HepG2 (cell line): ENCODE results near the gene LYPD1. TPM values are rescaled to one million over a fixed set of nuclear protein-coding genes. Genes with fewer than 3 reads are reported as not detected.

ENCODE experiments used
- DNMT3B ChIP-seq: conservative IDR thresholded peaks from 2 replicates; pipeline ENCODE4 v1.6.1; 2016; ENCODE audit warnings: missing biosample characterization, control low read depth
- ESRRA ChIP-seq: sonication (generic); formaldehyde crosslinking; IDR thresholded peaks from 2 replicates; pipeline ENCODE4 v1.5.1; 2020; ENCODE audit warnings: mild to moderate bottlenecking, low read depth, missing genetic modification reagents
- GLI4 ChIP-seq: sonication (generic); formaldehyde crosslinking; IDR thresholded peaks from 2 replicates; pipeline ENCODE4 v1.5.1; 2020; ENCODE audit warnings: missing genetic modification reagents, mild to moderate bottlenecking, moderate library complexity, borderline replicate concordance
- MIER2 ChIP-seq: IDR thresholded peaks from 2 replicates; pipeline ENCODE4 v1.6.1; 2016; ENCODE audit warnings: missing biosample characterization, missing genetic modification reagents
- MIXL1 ChIP-seq: IDR thresholded peaks from 2 replicates; pipeline ENCODE4 v1.6.1; 2016
- MLLT10 ChIP-seq: sonication (generic); formaldehyde crosslinking; IDR thresholded peaks from 2 replicates; pipeline ENCODE4 v1.4.0; 2020; ENCODE audit warnings: missing genetic modification reagents
- PHF20 ChIP-seq: sonication (generic); formaldehyde crosslinking; IDR thresholded peaks from 2 replicates; pipeline ENCODE4 v1.5.0; 2020; ENCODE audit warnings: mild to moderate bottlenecking, missing genetic modification reagents
- RARG ChIP-seq: sonication (generic); formaldehyde crosslinking; IDR thresholded peaks from 2 replicates; pipeline ENCODE4 v1.4.0; 2020; ENCODE audit warnings: low read depth, mild to moderate bottlenecking, missing genetic modification reagents
- SMAD3 ChIP-seq: sonication (generic); formaldehyde crosslinking; IDR thresholded peaks from 2 replicates; pipeline ENCODE4 v1.4.0; 2020; ENCODE audit warnings: missing genetic modification reagents
- SP2 ChIP-seq: sonication (generic); formaldehyde crosslinking; IDR thresholded peaks from 2 replicates; pipeline ENCODE4 v1.5.1; 2020; ENCODE audit warnings: mild to moderate bottlenecking, missing genetic modification reagents
- ZBTB20 ChIP-seq: sonication (generic); formaldehyde crosslinking; IDR thresholded peaks from 2 replicates; pipeline ENCODE4 v1.8.1; 2023; ENCODE audit warnings: missing genetic modification reagents, low read depth, mild to moderate bottlenecking, borderline replicate concordance
- ZMYM4 ChIP-seq: sonication (generic); formaldehyde crosslinking; IDR thresholded peaks from 2 replicates; pipeline ENCODE4 v1.8.1; 2023; ENCODE audit warnings: mild to moderate bottlenecking, missing genetic modification reagents
- ZNF24 ChIP-seq: fragments of 450-650 bp; IDR thresholded peaks from 2 replicates; pipeline ENCODE4 v1.6.1; 2017; ENCODE audit warnings: antibody characterized with exemption, mild to moderate bottlenecking
- ZNF253 ChIP-seq: sonication (generic); formaldehyde crosslinking; IDR thresholded peaks from 2 replicates; pipeline ENCODE4 v1.8.0; 2022; ENCODE audit warnings: mild to moderate bottlenecking, missing genetic modification reagents, borderline replicate concordance
- ZNF326 ChIP-seq: sonication (generic); formaldehyde crosslinking; IDR thresholded peaks from 2 replicates; pipeline ENCODE4 v1.4.0; 2020; ENCODE audit warnings: missing genetic modification reagents, borderline replicate concordance
- ZNF780A ChIP-seq: sonication (generic); formaldehyde crosslinking; IDR thresholded peaks from 2 replicates; pipeline ENCODE4 v1.8.0; 2022; ENCODE audit warnings: mild to moderate bottlenecking, missing genetic modification reagents, moderate library complexity
- polyA plus RNA-seq, 8 experiments: library from polyadenylated mRNA; depleted of rRNA in 3 of 8; stranded (reverse) in 7 of 8; unstranded in 1 of 8; fragments of >200 nt; fragmentation: Illumina TruSeq in 4 of 8; extraction: Trizol in 4 of 8; gene quantifications; 2 replicates each; pipeline versions ENCODE4 v1.2.1 to v1.2.3, GENCODE V29; 2011 to 2016; ENCODE audit warnings: low read depth in 4 of 8, missing spikeins in 1 of 8, mixed read lengths in 1 of 8; ENCODE audit not compliant: insufficient read depth in 1 of 8
- total RNA-seq, 5 experiments: library from RNA; depleted of rRNA; stranded (reverse); fragments of >200 nt; fragmentation: Illumina TruSeq; extraction: Trizol; gene quantifications; 2 replicates each; pipeline ENCODE4 v1.2.3, GENCODE V29; 2016; ENCODE audit warnings: low read depth in 1 of 5
- TF ChIP-seq, protein P1 (sequence below): sonication (generic); formaldehyde crosslinking; IDR thresholded peaks from 2 replicates; pipeline ENCODE4 v1.8.0; 2022; ENCODE audit warnings: missing genetic modification reagents, mild to moderate bottlenecking, moderate library complexity, borderline replicate concordance
- TF ChIP-seq, protein P2 (sequence below): sonication (generic); formaldehyde crosslinking; IDR thresholded peaks from 2 replicates; pipeline ENCODE4 v1.4.0; 2020; ENCODE audit warnings: mild to moderate bottlenecking, missing genetic modification reagents
- TF ChIP-seq, protein P3 (sequence below): sonication (generic); formaldehyde crosslinking; conservative IDR thresholded peaks from 2 replicates; pipeline ENCODE4 v1.8.0; 2022; ENCODE audit warnings: low read depth, missing genetic modification reagents
- TF ChIP-seq, protein P4 (sequence below): sonication (generic); formaldehyde crosslinking; IDR thresholded peaks from 2 replicates; pipeline ENCODE4 v1.5.1; 2020; ENCODE audit warnings: mild to moderate bottlenecking, missing genetic modification reagents, moderate library complexity

LYPD1 gene
- total and polyA plus RNA-seq, 2 of the 13 experiments (the other 11 are each of a cell fraction or from before 2014, with no cell fraction given) = not detected

DNA sequence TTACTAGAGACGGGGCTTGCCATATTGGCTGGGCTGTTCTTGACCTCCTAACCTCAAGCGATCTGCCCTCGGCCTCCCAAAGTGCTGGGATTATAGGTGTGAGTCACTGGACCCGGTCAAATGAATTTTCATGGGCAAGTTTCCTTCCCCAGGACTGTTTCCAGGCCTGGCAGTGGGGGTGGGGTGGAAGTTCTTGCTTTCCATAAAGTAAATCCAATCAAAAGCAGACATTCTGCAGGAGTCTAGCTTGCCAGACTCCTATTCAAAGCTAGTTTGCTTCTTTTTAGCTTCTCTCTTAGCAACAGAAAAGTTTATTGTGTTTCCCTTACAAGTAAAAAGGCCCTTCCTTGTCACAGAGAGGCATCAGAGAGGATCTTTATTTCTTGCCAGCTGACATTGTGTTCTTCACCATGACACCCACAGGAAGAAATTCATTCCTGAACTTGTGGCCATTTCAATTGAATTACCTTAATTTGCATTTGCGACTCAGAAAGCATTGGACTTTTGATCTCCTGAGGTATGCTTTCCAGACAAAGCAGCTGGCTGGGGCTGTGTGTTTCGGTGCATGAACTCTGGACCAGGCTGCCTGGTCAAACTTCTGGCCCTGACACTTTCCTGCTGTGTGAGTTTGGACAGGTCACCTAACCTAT is 37.9 kb downstream of the LYPD1 start (continued):
- TF ChIP-seq, protein P1, sequence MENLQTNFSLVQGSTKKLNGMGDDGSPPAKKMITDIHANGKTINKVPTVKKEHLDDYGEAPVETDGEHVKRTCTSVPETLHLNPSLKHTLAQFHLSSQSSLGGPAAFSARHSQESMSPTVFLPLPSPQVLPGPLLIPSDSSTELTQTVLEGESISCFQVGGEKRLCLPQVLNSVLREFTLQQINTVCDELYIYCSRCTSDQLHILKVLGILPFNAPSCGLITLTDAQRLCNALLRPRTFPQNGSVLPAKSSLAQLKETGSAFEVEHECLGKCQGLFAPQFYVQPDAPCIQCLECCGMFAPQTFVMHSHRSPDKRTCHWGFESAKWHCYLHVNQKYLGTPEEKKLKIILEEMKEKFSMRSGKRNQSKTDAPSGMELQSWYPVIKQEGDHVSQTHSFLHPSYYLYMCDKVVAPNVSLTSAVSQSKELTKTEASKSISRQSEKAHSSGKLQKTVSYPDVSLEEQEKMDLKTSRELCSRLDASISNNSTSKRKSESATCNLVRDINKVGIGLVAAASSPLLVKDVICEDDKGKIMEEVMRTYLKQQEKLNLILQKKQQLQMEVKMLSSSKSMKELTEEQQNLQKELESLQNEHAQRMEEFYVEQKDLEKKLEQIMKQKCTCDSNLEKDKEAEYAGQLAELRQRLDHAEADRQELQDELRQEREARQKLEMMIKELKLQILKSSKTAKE (CRISPR knock-in tag) = no peak
- no peak for TF ChIP-seq ZNF780A (CRISPR knock-in tag)
- TF ChIP-seq ZNF24 = no peak
- TF ChIP-seq GLI4 (CRISPR knock-in tag) = no peak; the same call in 1 of the 2 replicates
- TF ChIP-seq SMAD3 (CRISPR knock-in tag) = no peak
- TF ChIP-seq ZMYM4 = peak; percentile 50; the same call in 1 of the 2 replicates
- TF ChIP-seq ZNF253 (CRISPR knock-in tag) = no peak
- no peak for TF ChIP-seq MLLT10 (CRISPR knock-in tag)
- no peak for TF ChIP-seq DNMT3B
- TF ChIP-seq PHF20 = no peak
- TF ChIP-seq, protein P2, sequence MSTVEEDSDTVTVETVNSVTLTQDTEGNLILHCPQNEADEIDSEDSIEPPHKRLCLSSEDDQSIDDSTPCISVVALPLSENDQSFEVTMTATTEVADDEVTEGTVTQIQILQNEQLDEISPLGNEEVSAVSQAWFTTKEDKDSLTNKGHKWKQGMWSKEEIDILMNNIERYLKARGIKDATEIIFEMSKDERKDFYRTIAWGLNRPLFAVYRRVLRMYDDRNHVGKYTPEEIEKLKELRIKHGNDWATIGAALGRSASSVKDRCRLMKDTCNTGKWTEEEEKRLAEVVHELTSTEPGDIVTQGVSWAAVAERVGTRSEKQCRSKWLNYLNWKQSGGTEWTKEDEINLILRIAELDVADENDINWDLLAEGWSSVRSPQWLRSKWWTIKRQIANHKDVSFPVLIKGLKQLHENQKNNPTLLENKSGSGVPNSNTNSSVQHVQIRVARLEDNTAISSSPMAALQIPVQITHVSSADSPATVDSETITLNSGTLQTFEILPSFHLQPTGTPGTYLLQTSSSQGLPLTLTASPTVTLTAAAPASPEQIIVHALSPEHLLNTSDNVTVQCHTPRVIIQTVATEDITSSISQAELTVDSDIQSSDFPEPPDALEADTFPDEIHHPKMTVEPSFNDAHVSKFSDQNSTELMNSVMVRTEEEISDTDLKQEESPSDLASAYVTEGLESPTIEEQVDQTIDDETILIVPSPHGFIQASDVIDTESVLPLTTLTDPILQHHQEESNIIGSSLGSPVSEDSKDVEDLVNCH (CRISPR knock-in tag) = no peak
- TF ChIP-seq, protein P3, sequence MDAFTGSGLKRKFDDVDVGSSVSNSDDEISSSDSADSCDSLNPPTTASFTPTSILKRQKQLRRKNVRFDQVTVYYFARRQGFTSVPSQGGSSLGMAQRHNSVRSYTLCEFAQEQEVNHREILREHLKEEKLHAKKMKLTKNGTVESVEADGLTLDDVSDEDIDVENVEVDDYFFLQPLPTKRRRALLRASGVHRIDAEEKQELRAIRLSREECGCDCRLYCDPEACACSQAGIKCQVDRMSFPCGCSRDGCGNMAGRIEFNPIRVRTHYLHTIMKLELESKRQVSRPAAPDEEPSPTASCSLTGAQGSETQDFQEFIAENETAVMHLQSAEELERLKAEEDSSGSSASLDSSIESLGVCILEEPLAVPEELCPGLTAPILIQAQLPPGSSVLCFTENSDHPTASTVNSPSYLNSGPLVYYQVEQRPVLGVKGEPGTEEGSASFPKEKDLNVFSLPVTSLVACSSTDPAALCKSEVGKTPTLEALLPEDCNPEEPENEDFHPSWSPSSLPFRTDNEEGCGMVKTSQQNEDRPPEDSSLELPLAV = no peak
- no peak for TF ChIP-seq SP2 (CRISPR knock-in tag)
- TF ChIP-seq ESRRA (CRISPR knock-in tag) = 0 out of 2 replicates have a peak, but pooled peaks have one; percentile 71
- TF ChIP-seq ZBTB20 (CRISPR knock-in tag) = no peak; the same call in 1 of the 2 replicates
- 0 out of 2 replicates have a peak, but pooled peaks have one; percentile 25 for TF ChIP-seq MIER2 (CRISPR knock-in tag)
- no peak for TF ChIP-seq RARG (CRISPR knock-in tag)
- TF ChIP-seq, protein P4, sequence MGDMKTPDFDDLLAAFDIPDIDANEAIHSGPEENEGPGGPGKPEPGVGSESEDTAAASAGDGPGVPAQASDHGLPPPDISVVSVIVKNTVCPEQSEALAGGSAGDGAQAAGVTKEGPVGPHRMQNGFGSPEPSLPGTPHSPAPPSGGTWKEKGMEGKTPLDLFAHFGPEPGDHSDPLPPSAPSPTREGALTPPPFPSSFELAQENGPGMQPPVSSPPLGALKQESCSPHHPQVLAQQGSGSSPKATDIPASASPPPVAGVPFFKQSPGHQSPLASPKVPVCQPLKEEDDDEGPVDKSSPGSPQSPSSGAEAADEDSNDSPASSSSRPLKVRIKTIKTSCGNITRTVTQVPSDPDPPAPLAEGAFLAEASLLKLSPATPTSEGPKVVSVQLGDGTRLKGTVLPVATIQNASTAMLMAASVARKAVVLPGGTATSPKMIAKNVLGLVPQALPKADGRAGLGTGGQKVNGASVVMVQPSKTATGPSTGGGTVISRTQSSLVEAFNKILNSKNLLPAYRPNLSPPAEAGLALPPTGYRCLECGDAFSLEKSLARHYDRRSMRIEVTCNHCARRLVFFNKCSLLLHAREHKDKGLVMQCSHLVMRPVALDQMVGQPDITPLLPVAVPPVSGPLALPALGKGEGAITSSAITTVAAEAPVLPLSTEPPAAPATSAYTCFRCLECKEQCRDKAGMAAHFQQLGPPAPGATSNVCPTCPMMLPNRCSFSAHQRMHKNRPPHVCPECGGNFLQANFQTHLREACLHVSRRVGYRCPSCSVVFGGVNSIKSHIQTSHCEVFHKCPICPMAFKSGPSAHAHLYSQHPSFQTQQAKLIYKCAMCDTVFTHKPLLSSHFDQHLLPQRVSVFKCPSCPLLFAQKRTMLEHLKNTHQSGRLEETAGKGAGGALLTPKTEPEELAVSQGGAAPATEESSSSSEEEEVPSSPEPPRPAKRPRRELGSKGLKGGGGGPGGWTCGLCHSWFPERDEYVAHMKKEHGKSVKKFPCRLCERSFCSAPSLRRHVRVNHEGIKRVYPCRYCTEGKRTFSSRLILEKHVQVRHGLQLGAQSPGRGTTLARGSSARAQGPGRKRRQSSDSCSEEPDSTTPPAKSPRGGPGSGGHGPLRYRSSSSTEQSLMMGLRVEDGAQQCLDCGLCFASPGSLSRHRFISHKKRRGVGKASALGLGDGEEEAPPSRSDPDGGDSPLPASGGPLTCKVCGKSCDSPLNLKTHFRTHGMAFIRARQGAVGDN = no peak
- peak; percentile 63; the same call in 1 of the 2 replicates for TF ChIP-seq MIXL1
- no peak for TF ChIP-seq ZNF326 (CRISPR knock-in tag)
